GM13976 (cell line): ENCODE data around the gene SLC12A2.
A peak's percentile ranks its signal among the peaks of the same experiment; 100 is the strongest.

Experiments used
- DNase-seq: peaks from one replicate; pipeline ENCODE4 v3.0.0; 2012; ENCODE audit warnings: low spot score
- in situ Hi-C: fragments of 300-500 bp; cut with MboI; formaldehyde crosslinking; loops from one replicate; pipeline ENCODE4 v1.12.0; 2022; ENCODE audit warnings: low sequenced_read_pairs, mixed read lengths, inconsistent platforms; ENCODE audit not compliant: unreplicated experiment
- TF ChIP-seq, protein P1 (sequence below): IDR thresholded peaks from 2 replicates; pipeline ENCODE4 v1.5.1; 2012; ENCODE audit warnings: borderline replicate concordance, mild to moderate bottlenecking; ENCODE audit not compliant: insufficient read depth; ENCODE audit errors: extremely low read depth, missing control alignments, control extremely low read depth

SLC12A2 gene

GRCh38 chr5:128082551-128083032 lies 974 bp upstream of the SLC12A2 start:
- DNase-seq, result no peak
- in situ Hi-C loops, result loop anchor here (25.0 kb wide), 1 partner anchor 520 kb away; no protein-coding TSS in a partner anchor
- TF ChIP-seq, protein P1, sequence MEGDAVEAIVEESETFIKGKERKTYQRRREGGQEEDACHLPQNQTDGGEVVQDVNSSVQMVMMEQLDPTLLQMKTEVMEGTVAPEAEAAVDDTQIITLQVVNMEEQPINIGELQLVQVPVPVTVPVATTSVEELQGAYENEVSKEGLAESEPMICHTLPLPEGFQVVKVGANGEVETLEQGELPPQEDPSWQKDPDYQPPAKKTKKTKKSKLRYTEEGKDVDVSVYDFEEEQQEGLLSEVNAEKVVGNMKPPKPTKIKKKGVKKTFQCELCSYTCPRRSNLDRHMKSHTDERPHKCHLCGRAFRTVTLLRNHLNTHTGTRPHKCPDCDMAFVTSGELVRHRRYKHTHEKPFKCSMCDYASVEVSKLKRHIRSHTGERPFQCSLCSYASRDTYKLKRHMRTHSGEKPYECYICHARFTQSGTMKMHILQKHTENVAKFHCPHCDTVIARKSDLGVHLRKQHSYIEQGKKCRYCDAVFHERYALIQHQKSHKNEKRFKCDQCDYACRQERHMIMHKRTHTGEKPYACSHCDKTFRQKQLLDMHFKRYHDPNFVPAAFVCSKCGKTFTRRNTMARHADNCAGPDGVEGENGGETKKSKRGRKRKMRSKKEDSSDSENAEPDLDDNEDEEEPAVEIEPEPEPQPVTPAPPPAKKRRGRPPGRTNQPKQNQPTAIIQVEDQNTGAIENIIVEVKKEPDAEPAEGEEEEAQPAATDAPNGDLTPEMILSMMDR, result no peak

GRCh38 chr5:128083811-128084227 lies 253 bp downstream of the SLC12A2 start:
- in situ Hi-C loops, result loop anchor here (25.0 kb wide), 1 partner anchor 522 kb away; no protein-coding TSS in a partner anchor
- peak; percentile 80 for DNase-seq
- TF ChIP-seq, protein P1, result peak; percentile 67

GRCh38 chr5:128084228-128085167 lies 932 bp downstream of the SLC12A2 start:
- in situ Hi-C loops, result loop anchor here (25.0 kb wide), 1 partner anchor 522 kb away; no protein-coding TSS in a partner anchor
- TF ChIP-seq, protein P1, result no peak
- DNase-seq, result peak; percentile 43

GRCh38 chr5:128085413-128085812 lies 1.8 kb downstream of the SLC12A2 start:
- in situ Hi-C loops, result loop anchor here (25.0 kb wide), 1 partner anchor 523 kb away; no protein-coding TSS in a partner anchor
- TF ChIP-seq, protein P1, result no peak
- DNase-seq, result no peak

GRCh38 chr5:128091579-128091978 lies 8.0 kb downstream of the SLC12A2 start:
- no peak for DNase-seq
- in situ Hi-C loops, result loop anchor here (25.0 kb wide), 1 partner anchor 529 kb away; no protein-coding TSS in a partner anchor
- TF ChIP-seq, protein P1, result no peak

GRCh38 chr5:128092144-128092543 lies 8.6 kb downstream of the SLC12A2 start:
- TF ChIP-seq, protein P1, result no peak
- no peak for DNase-seq

More at GRCh38 chr5:128092144-128092543, 8.6 kb downstream of the SLC12A2 start:
- in situ Hi-C loops, result loop anchor here (25.0 kb wide), 1 partner anchor 530 kb away; no protein-coding TSS in a partner anchor
